NCI-H1930 (cell line): ENCODE results near the gene CTNNBIP1.
"Not testable (repeated sequence)": the region's sequence is repeated elsewhere in the genome, so short reads cannot be mapped to it uniquely, and the experiment has no call there.

Source experiments
- DNase-seq, 2 experiments: peaks; one replicate each; lab custom pipeline; 2025; lab: John Stamatoyannopoulos, UW

Gene CTNNBIP1

GRCh38 chr1:9803003-9803918 lies 106.8 kb downstream of the CTNNBIP1 start:
- DNase-seq, result not testable (repeated sequence)

GRCh38 chr1:9801909-9802308 lies 108.2 kb downstream of the CTNNBIP1 start:
- DNase-seq, result no peak
